BLaER1 (cell line): ENCODE measurements around the gene POLR2F.

Source experiments
- H3K27ac ChIP-seq: shearing (Covaris generic); formaldehyde crosslinking; 2 replicates; pipeline ENCODE4 v1.8.1; 2022
- H3K27me3 ChIP-seq: shearing (Covaris generic); formaldehyde crosslinking; 2 replicates; pipeline ENCODE4 v1.8.1; 2022
- H3K36me3 ChIP-seq: shearing (Covaris generic); formaldehyde crosslinking; 2 replicates; pipeline ENCODE4 v1.8.1; 2022
- H3K4me1 ChIP-seq: shearing (Covaris generic); formaldehyde crosslinking; 2 replicates; pipeline ENCODE4 v1.8.1; 2022
- H3K4me2 ChIP-seq: shearing (Covaris generic); formaldehyde crosslinking; 2 replicates; pipeline ENCODE4 v1.8.1; 2022
- H3K4me3 ChIP-seq: shearing (Covaris generic); formaldehyde crosslinking; 2 replicates; pipeline ENCODE4 v1.8.1; 2022
- H3K9ac ChIP-seq: shearing (Covaris generic); formaldehyde crosslinking; 2 replicates; pipeline ENCODE4 v1.8.1; 2022
- H3K9me3 ChIP-seq: shearing (Covaris generic); formaldehyde crosslinking; 2 replicates; pipeline ENCODE4 v1.8.1; 2022
- H4K20me1 ChIP-seq: shearing (Covaris generic); formaldehyde crosslinking; 2 replicates; pipeline ENCODE4 v1.8.1; 2022
- Cebpa-rat ChIP-seq: shearing (Covaris generic); IDR thresholded peaks from 2 replicates; pipeline ENCODE4 v1.8.1; 2022

POLR2F gene

GRCh38 chr22:37953437-37954179 lies at the start of gene POLR2F, which contains the start of gene C22orf23:
Gene POLR2F, plus strand, starts transcription at chr22:37953699. Its CDS starts 89 bp downstream, at chr22:37953788.
Gene C22orf23, minus strand, starts transcription at chr22:37953601. Its CDS starts 452 bp downstream, at chr22:37953149.
- Histone ChIP-seq H3K9me3 (no peaks in the 10 kb centered on the region), H3K4me1 (peaks cover 30% of the 10 kb centered on the region), H3K27me3 (peaks cover 24% of the 10 kb centered on the region), H3K36me3 (peaks cover 31% of the 10 kb centered on the region), H4K20me1 (peaks cover 22% of the 10 kb centered on the region), H3K27ac (peak within 1 kb of the TSS; percentile 82), H3K4me2 (peak within 1 kb of the TSS; percentile 96), H3K4me3 (peak within 1 kb of the TSS; percentile 90), H3K9ac (peak within 1 kb of the TSS; percentile 90)
- no peak for TF ChIP-seq Cebpa-rat

- Histone ChIP-seq H3K36me3 (no peaks in the 10 kb centered on the region), H3K27me3 (no peaks in the 10 kb centered on the region), H3K4me2 (peak overlapping the region; percentile 98), H3K4me3 (no peak overlapping the region; the same call in 1 of the 2 replicates), H3K9ac (no peak overlapping the region), H3K9me3 (no peaks in the 10 kb centered on the region), H4K20me1 (peaks cover 27% of the 10 kb centered on the region; the same call in 1 of the 2 replicates), H3K27ac (no peak overlapping the region), H3K4me1 (peaks cover 60% of the 10 kb centered on the region)
- no peak for TF ChIP-seq Cebpa-rat
These were observed 48.6 kb upstream of the POLR2F start for GRCh38 chr22:37904572-37905533.

- Histone ChIP-seq H3K27ac (peak within 1 kb of the TSS; percentile 95), H3K27me3 (no peaks in the 10 kb centered on the region), H3K4me1 (peaks cover 64% of the 10 kb centered on the region), H3K9ac (peak within 1 kb of the TSS; percentile 93), H3K9me3 (no peaks in the 10 kb centered on the region), H3K36me3 (no peaks in the 10 kb centered on the region), H3K4me3 (peak within 1 kb of the TSS; percentile 90), H4K20me1 (peaks cover 36% of the 10 kb centered on the region), H3K4me2 (peak within 1 kb of the TSS; percentile 98)
- TF ChIP-seq Cebpa-rat = no peak
These were observed 47.8 kb upstream of the POLR2F start, which contains the start of gene MICALL1 for GRCh38 chr22:37905534-37906363. Gene MICALL1, plus strand, starts transcription at chr22:37906297. Its CDS starts 126 bp downstream, at chr22:37906423.

GRCh38 chr22:37906364-37907008 lies 47.0 kb upstream of the POLR2F start:
- Histone ChIP-seq H3K27me3 (no peaks in the 10 kb centered on the region), H3K4me1 (peaks cover 64% of the 10 kb centered on the region), H3K9me3 (no peaks in the 10 kb centered on the region), H4K20me1 (peaks cover 43% of the 10 kb centered on the region), H3K27ac (peak overlapping the region; percentile 95), H3K36me3 (no peaks in the 10 kb centered on the region), H3K9ac (peak overlapping the region; percentile 93), H3K4me3 (peak overlapping the region; percentile 90), H3K4me2 (peak overlapping the region; percentile 98)
- no peak for TF ChIP-seq Cebpa-rat

- H3K9ac ChIP-seq = peak overlapping the region; percentile 93
- no peak for TF ChIP-seq Cebpa-rat
- no peaks in the 10 kb centered on the region for H3K27me3 ChIP-seq
- peak overlapping the region; percentile 90 for H3K4me3 ChIP-seq
- H4K20me1 ChIP-seq = peaks cover 51% of the 10 kb centered on the region
- H3K4me1 ChIP-seq = peaks cover 68% of the 10 kb centered on the region
- no peaks in the 10 kb centered on the region for H3K9me3 ChIP-seq
- peaks cover 5% of the 10 kb centered on the region; the same call in 1 of the 2 replicates for H3K36me3 ChIP-seq
- H3K4me2 ChIP-seq = peak overlapping the region; percentile 98
- peak overlapping the region; percentile 95 for H3K27ac ChIP-seq
These were observed 46.2 kb upstream of the POLR2F start for GRCh38 chr22:37907036-37907954.

GRCh38 chr22:37909766-37910165 lies 43.7 kb upstream of the POLR2F start:
- peak overlapping the region; percentile 82 for H3K4me2 ChIP-seq
- H3K27ac ChIP-seq = peak overlapping the region; percentile 25; the same call in 1 of the 2 replicates
- no peak for TF ChIP-seq Cebpa-rat
- peaks cover 93% of the 10 kb centered on the region for H3K4me1 ChIP-seq
- no peaks in the 10 kb centered on the region for H3K27me3 ChIP-seq
- peaks cover 66% of the 10 kb centered on the region for H4K20me1 ChIP-seq
- H3K4me3 ChIP-seq = no peak overlapping the region
- no peaks in the 10 kb centered on the region for H3K9me3 ChIP-seq
- H3K36me3 ChIP-seq = peaks cover 10% of the 10 kb centered on the region; the same call in 1 of the 2 replicates
- peak overlapping the region; percentile 14; the same call in 1 of the 2 replicates for H3K9ac ChIP-seq

- Histone ChIP-seq H3K36me3 (peaks cover 16% of the 10 kb centered on the region), H3K9ac (peak overlapping the region; percentile 47), H3K4me1 (peaks cover 89% of the 10 kb centered on the region), H3K27me3 (no peaks in the 10 kb centered on the region), H3K9me3 (no peaks in the 10 kb centered on the region), H3K4me3 (no peak overlapping the region), H3K4me2 (peak overlapping the region; percentile 82), H3K27ac (peak overlapping the region; percentile 25), H4K20me1 (peaks cover 66% of the 10 kb centered on the region)
- TF ChIP-seq Cebpa-rat = no peak
These were observed 42.4 kb upstream of the POLR2F start for GRCh38 chr22:37910890-37911672.
